Measurements from ENCODE around the gene ARHGAP15. TPM values are rescaled to one million over a fixed set of nuclear protein-coding genes. Genes with fewer than 3 reads are reported as not detected.

ARHGAP15 gene
- total RNA-seq, 4 donors from 2014 or later = 3.4 to 9.3 (median 6.4) TPM

- peaks cover 0 to 28% (median 0%) of the 10 kb centered on the region in 3 donors for H3K4me1 ChIP-seq
- no peak for ATAC-seq
- no peaks in the 10 kb centered on the region for H3K27me3 ChIP-seq
- H3K36me3 ChIP-seq = no peaks in the 10 kb centered on the region
- WGBS, 2 donors (ENCODE audit: low coverage in 1 of 2) = 32 to 44% methylated on average over 4 of the region's 4 CpGs
- no peaks in the 10 kb centered on the region for H3K9me3 ChIP-seq
- H3K27ac ChIP-seq = peak overlapping the region; percentile 50 to 71 (median 66)
- no peak overlapping the region for H3K4me3 ChIP-seq
- TF ChIP-seq CTCF (IDR thresholded peaks at IDR 0.05) (no peak), EP300 (IDR thresholded peaks at IDR 0.05) (no peak), POLR2A (IDR thresholded peaks at IDR 0.05) (no peak), POLR2AphosphoS5 (IDR thresholded peaks at IDR 0.05) (no peak)
Observed at GRCh38 chr2:143482771-143483170, 353.6 kb downstream of the ARHGAP15 start.

GRCh38 chr2:143486976-143487375, 357.8 kb downstream of the ARHGAP15 start:
- H3K27ac ChIP-seq = no peak overlapping the region
- ATAC-seq = no peak
- no peaks in the 10 kb centered on the region for H3K36me3 ChIP-seq
- no peaks in the 10 kb centered on the region for H3K27me3 ChIP-seq
- H3K4me1 ChIP-seq = peaks cover 0 to 13% (median 0%) of the 10 kb centered on the region in 3 donors
- no peak overlapping the region for H3K4me3 ChIP-seq
- TF ChIP-seq CTCF (IDR thresholded peaks at IDR 0.05) (no peak), POLR2AphosphoS5 (IDR thresholded peaks at IDR 0.05) (no peak), EP300 (IDR thresholded peaks at IDR 0.05) (no peak), POLR2A (IDR thresholded peaks at IDR 0.05) (no peak)
- H3K9me3 ChIP-seq = no peaks in the 10 kb centered on the region
- WGBS, 2 donors (ENCODE audit: low coverage in 1 of 2) = 40 to 59% methylated on average over 1 of the region's 1 CpG

- ATAC-seq = no peak
- H3K36me3 ChIP-seq = no peaks in the 10 kb centered on the region
- no peaks in the 10 kb centered on the region for H3K9me3 ChIP-seq
- TF ChIP-seq POLR2A (IDR thresholded peaks at IDR 0.05) = no peak
- TF ChIP-seq EP300 (IDR thresholded peaks at IDR 0.05) = no peak
- no peak for TF ChIP-seq POLR2AphosphoS5 (IDR thresholded peaks at IDR 0.05)
- no peak for TF ChIP-seq CTCF (IDR thresholded peaks at IDR 0.05)
- WGBS, 2 donors (ENCODE audit: low coverage in 1 of 2) = 23 to 60% methylated on average over 1 to 3 of the region's 3 CpGs
- no peaks in the 10 kb centered on the region for H3K27me3 ChIP-seq
- no peak overlapping the region for H3K4me3 ChIP-seq
- no peaks in the 10 kb centered on the region for H3K4me1 ChIP-seq
- peak overlapping the region in 1 of 4 donors; percentile 1 for H3K27ac ChIP-seq
Observed at GRCh38 chr2:143489145-143489544, 359.9 kb downstream of the ARHGAP15 start.

GRCh38 chr2:143491131-143491530, 361.9 kb downstream of the ARHGAP15 start:
- Histone ChIP-seq H3K4me1 (no peaks in the 10 kb centered on the region), H3K4me3 (no peak overlapping the region), H3K27ac (no peak overlapping the region), H3K27me3 (no peaks in the 10 kb centered on the region), H3K36me3 (no peaks in the 10 kb centered on the region), H3K9me3 (no peaks in the 10 kb centered on the region)
- WGBS, 2 donors (ENCODE audit: low coverage in 1 of 2) = 11 to 29% methylated on average over 2 of the region's 2 CpGs
- no peak for ATAC-seq
- TF ChIP-seq CTCF (IDR thresholded peaks at IDR 0.05) (no peak), EP300 (IDR thresholded peaks at IDR 0.05) (no peak)

GRCh38 chr2:143493339-143493738, 364.1 kb downstream of the ARHGAP15 start:
- TF ChIP-seq EP300 (IDR thresholded peaks at IDR 0.05) (no peak), CTCF (IDR thresholded peaks at IDR 0.05) (no peak), POLR2AphosphoS5 (IDR thresholded peaks at IDR 0.05) (no peak), POLR2A (IDR thresholded peaks at IDR 0.05) (no peak)
- H3K9me3 ChIP-seq = no peaks in the 10 kb centered on the region
- H3K4me3 ChIP-seq = no peak overlapping the region
- H3K27me3 ChIP-seq = no peaks in the 10 kb centered on the region
- H3K36me3 ChIP-seq = no peaks in the 10 kb centered on the region
- H3K4me1 ChIP-seq = no peaks in the 10 kb centered on the region
- ATAC-seq = no peak
- no peak overlapping the region for H3K27ac ChIP-seq
- 88 to 90% methylated on average over 1 of the region's 1 CpG for WGBS, 2 donors (ENCODE audit: low coverage in 1 of 2)

Measured in gastroesophageal sphincter (tissue), 4 donors.